Epithelial cell of esophagus (primary cell): ENCODE measurements around the gene ENTR1.

Experiments used
- DNase-seq: peaks from one replicate; pipeline ENCODE4 v3.0.0; 2010; ENCODE audit warnings: low read depth
- H3K4me3 ChIP-seq: 2 replicates; pipeline ENCODE4 v1.5.1; 2011; ENCODE audit warnings: mild to moderate bottlenecking, low read length, control low read depth
- TF ChIP-seq, protein P1 (sequence below): IDR thresholded peaks from 2 replicates; pipeline ENCODE4 v1.5.1; 2011; ENCODE audit warnings: low read depth, mild to moderate bottlenecking, low read length, control low read depth, inconsistent platforms; ENCODE audit not compliant: insufficient read depth; ENCODE audit errors: missing control alignments

The ENTR1 gene

DNA sequence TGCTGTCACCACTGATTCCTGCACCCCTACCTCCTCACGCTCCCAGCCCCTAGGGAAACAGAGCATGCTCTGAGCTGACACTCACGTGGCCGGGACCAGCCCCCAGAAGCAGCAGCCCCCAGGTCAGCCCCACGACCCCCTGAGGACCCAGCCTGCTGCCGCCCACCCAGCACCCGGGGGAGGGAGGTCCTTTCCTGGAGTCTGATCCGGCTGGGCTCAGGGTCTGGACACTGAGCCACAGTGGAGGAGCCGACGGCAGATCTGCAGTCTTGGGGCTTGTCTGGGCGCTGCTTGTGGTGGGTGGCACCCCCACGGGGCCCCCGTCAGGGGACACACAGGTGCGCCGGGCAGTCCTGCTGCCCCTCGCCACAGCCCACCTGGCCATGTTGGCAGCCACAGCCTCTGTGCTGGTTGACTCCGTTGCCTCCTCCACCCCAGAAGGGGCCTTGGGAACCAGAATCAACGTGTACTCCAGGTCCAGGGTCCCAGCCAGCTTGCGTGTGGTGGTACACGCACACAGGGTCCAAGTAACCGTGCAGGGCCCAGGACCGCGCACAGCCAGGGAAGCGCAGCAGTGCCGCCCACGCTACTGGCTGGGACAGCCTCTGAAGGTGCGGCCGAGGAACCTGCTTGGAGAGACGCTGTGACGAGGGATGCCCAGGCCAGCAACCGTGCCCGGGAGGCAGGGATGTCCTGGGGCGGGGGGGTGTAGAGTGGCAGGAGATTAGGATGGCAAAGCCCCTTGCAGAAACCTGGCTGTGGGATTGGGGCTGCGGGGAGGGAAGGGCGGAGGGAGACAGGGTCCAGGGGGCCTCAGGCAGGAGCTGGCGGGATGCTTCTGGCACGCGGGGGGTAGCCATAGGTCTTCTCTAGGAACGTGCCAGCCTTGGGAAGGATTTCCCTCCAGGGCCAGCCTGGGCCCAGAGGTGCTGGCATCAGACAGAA, 50.4 kb downstream of the ENTR1 start:
- H3K4me3 ChIP-seq: no peak overlapping the region
- TF ChIP-seq, protein P1, sequence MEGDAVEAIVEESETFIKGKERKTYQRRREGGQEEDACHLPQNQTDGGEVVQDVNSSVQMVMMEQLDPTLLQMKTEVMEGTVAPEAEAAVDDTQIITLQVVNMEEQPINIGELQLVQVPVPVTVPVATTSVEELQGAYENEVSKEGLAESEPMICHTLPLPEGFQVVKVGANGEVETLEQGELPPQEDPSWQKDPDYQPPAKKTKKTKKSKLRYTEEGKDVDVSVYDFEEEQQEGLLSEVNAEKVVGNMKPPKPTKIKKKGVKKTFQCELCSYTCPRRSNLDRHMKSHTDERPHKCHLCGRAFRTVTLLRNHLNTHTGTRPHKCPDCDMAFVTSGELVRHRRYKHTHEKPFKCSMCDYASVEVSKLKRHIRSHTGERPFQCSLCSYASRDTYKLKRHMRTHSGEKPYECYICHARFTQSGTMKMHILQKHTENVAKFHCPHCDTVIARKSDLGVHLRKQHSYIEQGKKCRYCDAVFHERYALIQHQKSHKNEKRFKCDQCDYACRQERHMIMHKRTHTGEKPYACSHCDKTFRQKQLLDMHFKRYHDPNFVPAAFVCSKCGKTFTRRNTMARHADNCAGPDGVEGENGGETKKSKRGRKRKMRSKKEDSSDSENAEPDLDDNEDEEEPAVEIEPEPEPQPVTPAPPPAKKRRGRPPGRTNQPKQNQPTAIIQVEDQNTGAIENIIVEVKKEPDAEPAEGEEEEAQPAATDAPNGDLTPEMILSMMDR: no peak

DNA sequence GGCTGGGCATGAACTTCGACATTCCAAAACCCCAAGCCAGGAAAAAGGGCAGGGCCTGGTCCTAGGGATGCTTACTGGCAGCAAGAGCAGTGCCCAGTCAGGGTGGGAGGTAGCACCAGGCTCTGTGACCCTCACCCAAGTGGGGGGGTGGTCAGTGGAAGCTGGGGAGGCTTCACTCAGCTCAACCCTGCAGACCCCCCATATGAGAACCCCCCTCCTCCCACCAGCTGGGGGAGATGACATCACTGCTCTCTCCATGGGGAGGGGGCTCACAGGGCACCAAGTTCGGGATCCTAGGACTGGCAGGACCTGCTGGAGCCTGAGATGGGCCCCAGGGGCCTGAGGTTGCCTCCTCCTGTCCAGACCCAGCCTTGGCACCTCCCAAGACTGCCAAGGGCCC, 51.5 kb downstream of the ENTR1 start:
- DNase-seq: no peak
- no peak overlapping the region for H3K4me3 ChIP-seq
- TF ChIP-seq, protein P1: no peak

More for the DNA sequence above, 50.4 kb downstream of the ENTR1 start:
- DNase-seq: no peak

DNA sequence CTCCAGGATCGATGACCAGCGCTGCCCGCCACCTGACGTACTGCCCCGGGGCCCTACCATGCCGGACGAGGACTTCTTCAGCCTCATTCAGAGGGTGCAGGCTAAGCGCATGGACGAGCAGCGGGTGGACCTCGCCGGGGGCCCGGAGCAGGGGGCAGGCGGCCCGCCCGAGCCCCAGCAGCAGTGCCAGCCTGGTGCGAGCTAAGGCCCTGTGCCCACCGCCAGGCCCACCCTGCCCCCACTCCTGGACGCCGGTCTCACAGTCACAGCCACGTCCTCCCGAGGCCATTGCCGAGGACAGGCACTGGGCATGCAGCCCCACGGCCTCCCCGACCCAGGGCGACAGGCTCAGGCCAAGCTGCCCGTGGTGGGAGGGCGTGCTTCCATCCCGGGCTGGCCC, 52.4 kb downstream of the ENTR1 start:
- H3K4me3 ChIP-seq: no peak overlapping the region
- TF ChIP-seq, protein P1: no peak
- DNase-seq: no peak

DNA sequence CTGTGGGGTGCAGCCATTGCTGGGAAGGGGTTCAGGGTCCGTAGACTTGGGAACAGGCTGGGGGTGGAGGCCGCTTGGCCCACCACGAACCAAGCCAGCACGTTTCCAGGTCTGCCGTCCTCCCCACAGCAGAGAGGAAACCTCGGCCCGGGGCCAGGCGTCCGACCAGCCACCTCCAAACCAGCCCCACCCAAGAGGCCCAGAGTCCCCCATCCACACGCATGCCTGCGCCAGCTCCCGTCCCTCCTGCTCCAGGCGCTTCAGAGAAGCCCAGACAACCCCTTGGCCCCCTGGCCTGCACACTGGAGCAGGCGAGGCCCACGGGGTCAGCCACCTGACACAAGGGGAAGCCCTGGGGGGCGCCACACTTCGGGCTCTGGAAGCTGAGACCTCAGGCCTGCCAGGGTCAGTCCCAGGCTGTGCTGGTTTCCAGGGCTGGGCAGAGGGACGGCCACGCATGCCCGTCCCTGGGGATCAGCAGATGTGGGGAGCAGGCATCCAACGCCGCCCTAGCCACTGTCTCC, 53.1 kb downstream of the ENTR1 start:
- no peak for DNase-seq
- TF ChIP-seq, protein P1: no peak
- H3K4me3 ChIP-seq: no peak overlapping the region

DNA sequence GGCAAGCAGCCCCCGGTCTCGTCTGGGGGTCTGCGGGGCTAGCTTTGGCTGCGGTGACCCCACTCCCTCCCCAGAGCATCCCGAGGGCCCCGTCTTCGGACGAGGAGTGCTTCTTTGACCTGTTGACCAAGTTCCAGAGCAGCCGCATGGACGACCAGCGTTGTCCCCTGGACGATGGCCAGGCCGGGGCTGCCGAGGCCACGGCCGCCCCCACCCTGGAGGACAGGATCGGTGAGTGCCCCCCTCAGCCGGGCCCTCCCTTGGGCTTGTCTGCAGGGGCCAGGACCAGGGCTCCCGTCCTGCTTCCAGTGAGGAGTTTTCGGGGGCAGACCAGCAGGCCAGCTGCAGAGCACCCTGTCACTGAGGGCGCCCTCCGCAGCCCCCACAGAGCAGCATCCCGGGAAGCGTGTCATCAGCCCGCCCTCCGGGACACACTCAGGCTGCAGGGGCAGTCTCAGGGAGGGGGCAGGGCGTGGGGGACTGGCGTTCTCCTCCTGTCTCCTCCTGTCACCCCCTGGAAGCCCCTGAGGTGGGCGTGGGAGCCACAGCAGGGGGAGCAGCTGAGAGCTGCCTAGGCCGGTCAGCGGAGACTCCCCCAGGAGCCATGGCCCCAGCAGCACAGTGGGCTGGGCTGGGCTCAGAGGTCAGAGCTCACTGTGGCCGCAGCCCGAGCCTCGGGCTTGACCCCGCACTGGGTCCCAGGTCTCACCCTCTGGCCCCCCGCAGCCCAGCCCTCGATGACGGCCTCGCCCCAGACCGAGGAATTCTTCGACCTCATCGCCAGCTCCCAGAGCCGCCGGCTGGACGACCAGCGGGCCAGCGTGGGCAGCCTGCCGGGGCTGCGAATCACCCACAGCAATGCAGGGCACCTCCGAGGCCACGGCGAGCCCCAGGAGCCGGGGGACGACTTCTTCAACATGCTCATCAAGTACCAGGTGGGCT, 54.5 kb downstream of the ENTR1 start:
- TF ChIP-seq, protein P1: no peak
- no peak overlapping the region for H3K4me3 ChIP-seq
- no peak for DNase-seq

DNA sequence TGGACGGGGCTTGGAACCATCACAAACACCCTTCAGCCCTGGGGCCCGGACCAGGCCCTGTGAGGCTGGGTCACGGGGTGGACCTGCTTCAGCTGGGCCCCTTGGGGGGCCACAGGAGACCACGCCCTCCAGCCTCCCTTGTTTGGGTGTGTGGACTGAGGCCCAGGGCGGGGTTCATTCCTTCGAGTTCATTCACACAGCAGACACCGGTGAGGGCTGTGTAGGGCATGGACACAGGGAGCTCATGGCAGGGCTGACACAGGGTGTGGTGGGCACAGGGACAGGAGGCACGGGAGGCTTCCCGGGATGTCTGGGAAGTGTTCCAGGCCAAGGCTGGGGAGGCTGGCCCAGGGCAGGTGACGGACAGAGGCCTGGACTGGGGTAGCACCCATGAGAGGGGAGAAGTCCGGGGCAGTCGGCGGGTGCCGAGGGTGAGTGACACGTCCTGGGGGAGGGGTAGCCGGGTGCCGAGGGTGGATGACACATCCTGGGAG, 55.8 kb downstream of the ENTR1 start:
- H3K4me3 ChIP-seq: no peak overlapping the region
- TF ChIP-seq, protein P1: no peak
- DNase-seq: no peak
